Activated T-helper 1 cell treated with anti-CD3 and anti-CD28 coated beads, Interleukin-2, amount 50 U/mL, for 16 hours (primary cell): ENCODE results near the gene ACSM6.

Experiments used
- DNase-seq, 2 donors: peaks; one replicate each; pipeline ENCODE4 v3.0.0-alpha.2; 2020; ENCODE audit warnings: low read depth in 1 of 2, low spot score in 1 of 2

ACSM6 gene

GRCh38 chr10:95245425-95246055, 51.5 kb downstream of the ACSM6 start:
- no peak for DNase-seq

- DNase-seq, result peak; percentile 12 to 17
These were observed 52.6 kb downstream of the ACSM6 start for GRCh38 chr10:95246582-95247051.

GRCh38 chr10:95247200-95247880, 53.3 kb downstream of the ACSM6 start:
- no peak for DNase-seq

GRCh38 chr10:95247881-95248583, 54.0 kb downstream of the ACSM6 start:
- no peak for DNase-seq

GRCh38 chr10:95248989-95249388, 55.0 kb downstream of the ACSM6 start:
- DNase-seq, result no peak

- DNase-seq, result no peak
These were observed 55.4 kb downstream of the ACSM6 start for GRCh38 chr10:95249467-95249866.

GRCh38 chr10:95250856-95251255, 56.8 kb downstream of the ACSM6 start:
- no peak for DNase-seq

GRCh38 chr10:95253007-95253406, 59.0 kb downstream of the ACSM6 start:
- no peak for DNase-seq

GRCh38 chr10:95253686-95254085, 59.6 kb downstream of the ACSM6 start:
- DNase-seq, result no peak

GRCh38 chr10:95254629-95255028, 60.6 kb downstream of the ACSM6 start:
- no peak for DNase-seq

- DNase-seq, result no peak
These were observed 62.2 kb downstream of the ACSM6 start for GRCh38 chr10:95256268-95256667.

GRCh38 chr10:95257849-95258248, 63.8 kb downstream of the ACSM6 start:
- DNase-seq, result no peak

- no peak for DNase-seq
These were observed 66.4 kb downstream of the ACSM6 start for GRCh38 chr10:95260397-95260881.

- DNase-seq, result no peak
These were observed 67.0 kb downstream of the ACSM6 start for GRCh38 chr10:95260909-95261552.

GRCh38 chr10:95261926-95262325, 67.9 kb downstream of the ACSM6 start:
- no peak for DNase-seq

GRCh38 chr10:95262763-95263518, 68.9 kb downstream of the ACSM6 start:
- no peak for DNase-seq

- no peak for DNase-seq
These were observed 69.8 kb downstream of the ACSM6 start for GRCh38 chr10:95263864-95264226.

- DNase-seq, result no peak
These were observed 70.4 kb downstream of the ACSM6 start for GRCh38 chr10:95264227-95265051.

GRCh38 chr10:95265572-95265971, 71.5 kb downstream of the ACSM6 start:
- no peak for DNase-seq

- DNase-seq, result no peak
These were observed 72.6 kb downstream of the ACSM6 start for GRCh38 chr10:95266674-95267095.
